Measurements from ENCODE around the gene TMUB1.
A peak's percentile ranks its signal among the peaks of the same experiment; 100 is the strongest.

TMUB1 gene

DNA sequence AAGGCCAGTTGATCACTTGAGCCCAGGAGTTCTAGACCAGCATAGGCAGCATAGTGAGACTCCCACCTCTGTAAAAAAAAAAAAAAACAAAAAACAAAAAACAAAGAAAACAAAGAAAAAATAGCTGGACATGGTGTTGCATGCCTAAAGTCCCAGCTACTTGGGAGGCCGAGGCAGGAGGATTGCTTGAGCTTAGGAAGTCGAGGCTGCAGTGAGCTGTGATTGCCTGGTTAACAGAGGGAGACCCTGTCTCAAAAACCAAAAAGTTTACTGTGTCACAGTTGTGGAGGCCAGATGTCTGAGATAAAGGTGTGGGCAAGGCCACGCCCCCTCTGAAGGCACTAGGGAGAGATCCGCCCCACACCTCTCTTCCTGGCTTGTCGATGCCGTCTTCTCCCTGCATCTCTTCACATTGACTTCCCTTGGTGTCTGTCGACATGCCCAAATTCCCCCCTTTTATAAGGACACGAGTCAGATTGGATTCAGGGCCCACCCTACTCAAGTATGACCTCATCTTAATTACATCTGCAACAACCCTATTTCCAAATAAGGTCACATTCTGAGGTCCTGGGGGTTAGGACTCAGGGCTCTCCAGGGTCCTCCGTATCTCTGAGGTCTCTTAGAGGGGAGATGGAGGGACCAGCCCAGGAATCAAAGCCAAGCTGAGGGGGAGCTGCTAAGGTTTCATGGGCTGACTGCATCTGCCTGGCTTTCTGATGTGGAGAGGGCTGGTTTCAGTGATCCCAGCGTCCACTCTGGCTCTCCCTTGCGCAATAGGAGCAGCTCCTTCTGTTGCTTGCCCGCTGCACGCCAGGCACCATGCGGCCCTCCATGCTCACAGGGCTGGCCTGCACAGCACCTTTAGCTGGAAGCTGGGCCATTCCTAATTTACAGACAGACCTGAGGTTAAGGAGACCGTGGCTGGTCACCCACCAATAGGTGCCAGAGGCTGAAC lies 26.1 kb upstream of the TMUB1 start:
- no peak overlapping the region for H3K4me3 ChIP-seq (ENCODE audit: low read depth, low read length)
- DNase-seq (ENCODE audit: low read depth, low spot score): no peak
- ChIA-PET CTCF (interaction anchor here (0.7 to 16.7 kb wide), 18 partner anchors 7 to 211 kb away, joined by 3 to 347 read pairs (median 24); partner anchors contain the start of genes ABCB8, AGAP3, ATG9B and FASTK), POLR2A (interaction anchor here (0.7 to 1.2 kb wide), 4 partner anchors 11 to 147 kb away, joined by 3 read pairs; no protein-coding TSS in a partner anchor)
- TF ChIP-seq, protein P1, sequence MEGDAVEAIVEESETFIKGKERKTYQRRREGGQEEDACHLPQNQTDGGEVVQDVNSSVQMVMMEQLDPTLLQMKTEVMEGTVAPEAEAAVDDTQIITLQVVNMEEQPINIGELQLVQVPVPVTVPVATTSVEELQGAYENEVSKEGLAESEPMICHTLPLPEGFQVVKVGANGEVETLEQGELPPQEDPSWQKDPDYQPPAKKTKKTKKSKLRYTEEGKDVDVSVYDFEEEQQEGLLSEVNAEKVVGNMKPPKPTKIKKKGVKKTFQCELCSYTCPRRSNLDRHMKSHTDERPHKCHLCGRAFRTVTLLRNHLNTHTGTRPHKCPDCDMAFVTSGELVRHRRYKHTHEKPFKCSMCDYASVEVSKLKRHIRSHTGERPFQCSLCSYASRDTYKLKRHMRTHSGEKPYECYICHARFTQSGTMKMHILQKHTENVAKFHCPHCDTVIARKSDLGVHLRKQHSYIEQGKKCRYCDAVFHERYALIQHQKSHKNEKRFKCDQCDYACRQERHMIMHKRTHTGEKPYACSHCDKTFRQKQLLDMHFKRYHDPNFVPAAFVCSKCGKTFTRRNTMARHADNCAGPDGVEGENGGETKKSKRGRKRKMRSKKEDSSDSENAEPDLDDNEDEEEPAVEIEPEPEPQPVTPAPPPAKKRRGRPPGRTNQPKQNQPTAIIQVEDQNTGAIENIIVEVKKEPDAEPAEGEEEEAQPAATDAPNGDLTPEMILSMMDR (IDR thresholded peaks at IDR 0.05; ENCODE audit: insufficient read depth, low read length, missing control alignments): no peak

DNA sequence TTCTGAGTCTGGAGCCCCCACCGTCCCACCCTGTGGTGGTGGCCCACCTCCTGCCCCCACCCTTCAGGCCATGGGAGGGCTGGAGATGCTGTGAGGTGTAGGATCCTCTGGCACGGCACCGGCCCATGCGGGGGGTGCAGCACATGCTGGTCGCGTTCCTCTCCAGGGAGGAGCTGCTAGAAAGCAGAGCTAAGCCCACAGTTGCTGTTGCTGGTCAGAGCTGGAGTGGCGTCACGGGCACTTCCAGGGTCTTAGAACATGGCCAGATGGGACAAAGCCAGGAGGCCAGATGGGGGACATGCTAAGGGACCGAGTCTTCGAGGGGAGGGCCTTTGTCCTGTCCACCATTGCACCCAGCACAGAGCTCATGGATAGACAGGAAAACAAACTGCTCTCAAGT lies 24.6 kb upstream of the TMUB1 start:
- no peak for DNase-seq (ENCODE audit: low read depth, low spot score)
- POLR2A ChIA-PET: interaction anchor here (0.8 kb wide), 1 partner anchor 27 kb away, joined by 3 read pairs; the partner anchor contains the start of gene FASTK
- TF ChIP-seq, protein P1 (IDR thresholded peaks at IDR 0.05; ENCODE audit: insufficient read depth, low read length, missing control alignments): no peak

DNA sequence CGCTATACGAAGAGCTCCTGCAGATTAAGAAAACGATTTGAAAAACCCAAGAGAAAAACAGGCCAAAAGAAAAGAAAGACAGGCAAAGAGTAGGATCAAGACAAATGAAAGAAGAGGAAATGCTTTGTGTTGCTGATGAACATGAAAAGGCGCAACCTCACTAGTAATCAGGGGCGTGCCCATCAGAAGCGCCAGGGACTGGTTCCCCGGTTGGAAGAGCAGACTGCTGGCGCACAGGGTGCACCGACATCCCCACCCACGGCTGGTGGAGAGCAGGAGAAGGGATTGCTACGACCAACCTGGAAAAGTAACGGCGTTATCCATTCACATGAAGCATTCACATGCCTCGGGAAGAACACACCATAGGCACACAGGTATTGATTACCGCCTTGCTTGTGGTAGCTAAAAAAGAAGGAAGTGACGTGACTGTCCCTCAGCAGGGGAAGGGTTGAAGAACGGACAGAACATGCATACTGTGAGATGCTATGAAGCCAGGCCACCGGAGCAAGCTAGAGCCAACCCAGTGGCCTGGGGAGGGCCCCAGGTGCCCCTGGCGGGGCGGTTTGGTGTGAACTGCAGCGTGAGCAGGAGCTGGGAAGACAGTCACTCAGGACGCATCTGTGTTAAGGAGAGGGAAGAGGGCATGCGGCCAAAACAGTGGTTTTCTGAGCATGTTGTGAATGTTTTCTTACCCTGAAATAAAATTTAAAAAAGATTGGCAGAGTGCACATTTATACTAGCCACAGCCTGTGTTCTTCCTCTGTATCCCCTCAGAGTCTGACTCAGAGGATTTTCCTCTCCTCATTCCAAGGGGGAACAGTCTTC lies 21.3 kb upstream of the TMUB1 start:
- ChIA-PET POLR2A (interaction anchor here (1.0 to 1.3 kb wide), 2 partner anchors 16 to 24 kb away, joined by 4 to 6 read pairs; partner anchors contain the start of gene FASTK), CTCF (interaction anchor here (0.6 to 16.7 kb wide), 8 partner anchors 7 to 95 kb away, joined by 3 to 347 read pairs (median 28); partner anchors contain the start of genes AGAP3, ATG9B, FASTK and TMUB1)
- TF ChIP-seq, protein P1 (IDR thresholded peaks at IDR 0.05; ENCODE audit: insufficient read depth, low read length, missing control alignments): no peak
- peak; percentile 69 for DNase-seq (ENCODE audit: low read depth, low spot score)
- no peak overlapping the region for H3K4me3 ChIP-seq (ENCODE audit: low read depth, low read length)

More for the DNA sequence above, 24.6 kb upstream of the TMUB1 start:
- no peak overlapping the region for H3K4me3 ChIP-seq (ENCODE audit: low read depth, low read length)
- CTCF ChIA-PET: interaction anchor here (1.0 to 16.7 kb wide), 11 partner anchors 18 to 206 kb away, joined by 3 to 347 read pairs (median 8); partner anchors contain the start of genes ABCB8, AGAP3, ATG9B and FASTK

DNA sequence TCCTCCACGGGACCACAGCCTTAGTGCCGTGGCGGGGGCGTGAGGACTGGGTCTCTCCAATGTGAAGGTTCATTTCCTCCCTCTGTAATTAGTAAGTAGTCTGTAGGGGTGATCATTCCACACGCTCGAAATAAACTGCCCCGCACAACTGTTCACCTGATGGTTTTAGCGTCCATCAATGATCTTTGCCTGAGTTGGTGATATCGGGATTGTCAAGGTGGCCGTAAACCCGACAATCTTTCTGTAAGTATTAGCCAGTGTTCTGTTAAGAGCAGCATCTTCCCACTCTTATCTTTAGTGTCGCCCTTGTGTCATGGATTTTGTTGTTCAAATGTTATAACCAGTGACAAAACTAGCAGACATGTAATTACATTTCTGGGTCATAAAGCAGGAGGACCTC lies 20.7 kb upstream of the TMUB1 start:
- POLR2A ChIA-PET: no interaction called here

DNA sequence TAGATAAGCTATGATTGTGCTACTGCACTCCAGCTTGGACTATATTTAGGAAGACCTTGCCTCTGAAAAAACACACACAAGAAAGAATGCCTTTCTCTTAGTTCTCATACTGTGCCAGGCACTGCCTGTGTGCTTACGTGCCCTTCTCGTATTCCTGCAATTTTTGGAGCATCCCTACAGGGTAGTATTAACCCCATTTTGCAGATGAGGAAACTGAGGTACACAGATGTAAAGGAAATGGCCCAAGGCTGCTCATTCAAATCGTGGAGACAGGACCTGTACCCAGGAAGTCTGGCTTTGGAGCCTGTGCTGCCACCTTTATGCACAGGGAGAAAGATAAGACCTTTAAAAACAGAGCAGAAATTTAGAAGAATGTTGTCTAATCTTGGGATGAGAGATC lies 19.7 kb upstream of the TMUB1 start:
- no peak for DNase-seq (ENCODE audit: low read depth, low spot score)
- POLR2A ChIA-PET: no interaction called here
- H3K4me3 ChIP-seq (ENCODE audit: low read depth, low read length): no peak overlapping the region
- TF ChIP-seq, protein P1 (IDR thresholded peaks at IDR 0.05; ENCODE audit: insufficient read depth, low read length, missing control alignments): no peak
- CTCF ChIA-PET: interaction anchor here (0.9 to 16.7 kb wide), 4 partner anchors 9 to 85 kb away, joined by 8 to 347 read pairs (median 32); partner anchors contain the start of genes AGAP3, FASTK and TMUB1

More for the DNA sequence above, 20.7 kb upstream of the TMUB1 start:
- DNase-seq (ENCODE audit: low read depth, low spot score): no peak
- H3K4me3 ChIP-seq (ENCODE audit: low read depth, low read length): no peak overlapping the region
- TF ChIP-seq, protein P1 (IDR thresholded peaks at IDR 0.05; ENCODE audit: insufficient read depth, low read length, missing control alignments): no peak
- CTCF ChIA-PET: interaction anchor here (1.1 to 16.7 kb wide), 6 partner anchors 8 to 94 kb away, joined by 3 to 347 read pairs (median 32); partner anchors contain the start of genes AGAP3, FASTK and TMUB1

Data from AG04449 (cell line).